ENCODE results near the gene L1CAM. TPM values are rescaled to one million over a fixed set of nuclear protein-coding genes. Genes with fewer than 3 reads are reported as not detected.

Gene L1CAM
- polyA plus RNA-seq, 1 of the 3 experiments (the other 2 are of a cell fraction) = 1.9 TPM

- TF ChIP-seq GABPA (IDR thresholded peaks at IDR 0.05; ENCODE audit: low read depth) = no peak
- TF ChIP-seq RAD21 (IDR thresholded peaks at IDR 0.05; ENCODE audit: low read length) = no peak
- no peak for TF ChIP-seq JUND (IDR thresholded peaks at IDR 0.05)
- TF ChIP-seq REST (IDR thresholded peaks at IDR 0.05; ENCODE audit: low read depth, low read length) = no peak
- TF ChIP-seq, protein P1, sequence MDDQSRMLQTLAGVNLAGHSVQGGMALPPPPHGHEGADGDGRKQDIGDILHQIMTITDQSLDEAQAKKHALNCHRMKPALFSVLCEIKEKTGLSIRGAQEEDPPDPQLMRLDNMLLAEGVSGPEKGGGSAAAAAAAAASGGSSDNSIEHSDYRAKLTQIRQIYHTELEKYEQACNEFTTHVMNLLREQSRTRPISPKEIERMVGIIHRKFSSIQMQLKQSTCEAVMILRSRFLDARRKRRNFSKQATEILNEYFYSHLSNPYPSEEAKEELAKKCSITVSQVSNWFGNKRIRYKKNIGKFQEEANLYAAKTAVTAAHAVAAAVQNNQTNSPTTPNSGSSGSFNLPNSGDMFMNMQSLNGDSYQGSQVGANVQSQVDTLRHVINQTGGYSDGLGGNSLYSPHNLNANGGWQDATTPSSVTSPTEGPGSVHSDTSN (IDR thresholded peaks at IDR 0.05) = no peak
- TF ChIP-seq POLR2AphosphoS5 (IDR thresholded peaks at IDR 0.05; ENCODE audit: low read depth, low read length) = no peak
- no peak for TF ChIP-seq SMC3 (IDR thresholded peaks at IDR 0.05; ENCODE audit: low read depth, low read length)
- TF ChIP-seq RFX5 (IDR thresholded peaks at IDR 0.05; ENCODE audit: low read length) = no peak
- TF ChIP-seq YY1 (IDR thresholded peaks at IDR 0.05; ENCODE audit: low read depth) = no peak
Measured at GRCh38 chrX:153903238-153903980, 17.4 kb upstream of the L1CAM start (continued).

- no peaks in the 10 kb centered on the region for H3K9me2 ChIP-seq
- H3K36me3 ChIP-seq (replicated peaks in 1 of 2; ENCODE audit: control insufficient read depth in 1 of 2, insufficient read depth in 2 of 2, low read length in 1 of 2) = no peaks in the 10 kb centered on the region
- no peaks in the 10 kb centered on the region for H3K9me3 ChIP-seq
- no peaks in the 10 kb centered on the region for H3F3A ChIP-seq (replicated peaks; ENCODE audit: insufficient read depth)
- peaks cover 32% of the 10 kb centered on the region for H3K27me3 ChIP-seq (ENCODE audit: insufficient read depth)
- ChIA-PET POLR2A (no interaction called here), CTCF (interaction anchor here (1.0 to 1.6 kb wide), 2 partner anchors 9 to 83 kb away, joined by 3 read pairs; no protein-coding TSS in a partner anchor)
- peak overlapping the region in 1 of 2 experiments; percentile 0; a peak in 2 of 4 replicates for H3K27ac ChIP-seq (ENCODE audit: low read depth in 2 of 2, low read length in 1 of 2)
- H3K4me3 ChIP-seq (ENCODE audit: low read depth in 2 of 2, low read length in 1 of 2) = no peak overlapping the region
- H2AFZ ChIP-seq (ENCODE audit: low read depth) = no peak overlapping the region
- peak; percentile 59 for DNase-seq
- no peak overlapping the region for H3K9ac ChIP-seq
- WGBS (ENCODE audit: low lambda C conversion rate) = 18% methylated on average over 4 of the region's 10 CpGs
- H4K20me1 ChIP-seq (ENCODE audit: insufficient read depth) = no peaks in the 10 kb centered on the region
- TF ChIP-seq YY1 (IDR thresholded peaks at IDR 0.05; ENCODE audit: low read depth) = no peak
- no peak for TF ChIP-seq JUND (IDR thresholded peaks at IDR 0.05)
- no peak for TF ChIP-seq ELF1 (IDR thresholded peaks at IDR 0.05)
- TF ChIP-seq SIN3A (IDR thresholded peaks at IDR 0.05; ENCODE audit: borderline replicate concordance, low read depth, low read length) = no peak
- no peak for TF ChIP-seq FOSL2 (IDR thresholded peaks at IDR 0.05; ENCODE audit: borderline replicate concordance, low read depth)
- no peak for TF ChIP-seq MXI1 (IDR thresholded peaks at IDR 0.05; ENCODE audit: low read depth, low read length)
- TF ChIP-seq RCOR1 (IDR thresholded peaks at IDR 0.05; ENCODE audit: low read length) = no peak
- no peak for TF ChIP-seq RXRA (IDR thresholded peaks at IDR 0.05; ENCODE audit: borderline replicate concordance, low read depth)
- TF ChIP-seq, protein P1 (IDR thresholded peaks at IDR 0.05) = no peak
- no peak for TF ChIP-seq SMC3 (IDR thresholded peaks at IDR 0.05; ENCODE audit: low read depth, low read length)
- TF ChIP-seq NFIC (IDR thresholded peaks at IDR 0.05; ENCODE audit: borderline replicate concordance) = no peak
- TF ChIP-seq, protein P2, sequence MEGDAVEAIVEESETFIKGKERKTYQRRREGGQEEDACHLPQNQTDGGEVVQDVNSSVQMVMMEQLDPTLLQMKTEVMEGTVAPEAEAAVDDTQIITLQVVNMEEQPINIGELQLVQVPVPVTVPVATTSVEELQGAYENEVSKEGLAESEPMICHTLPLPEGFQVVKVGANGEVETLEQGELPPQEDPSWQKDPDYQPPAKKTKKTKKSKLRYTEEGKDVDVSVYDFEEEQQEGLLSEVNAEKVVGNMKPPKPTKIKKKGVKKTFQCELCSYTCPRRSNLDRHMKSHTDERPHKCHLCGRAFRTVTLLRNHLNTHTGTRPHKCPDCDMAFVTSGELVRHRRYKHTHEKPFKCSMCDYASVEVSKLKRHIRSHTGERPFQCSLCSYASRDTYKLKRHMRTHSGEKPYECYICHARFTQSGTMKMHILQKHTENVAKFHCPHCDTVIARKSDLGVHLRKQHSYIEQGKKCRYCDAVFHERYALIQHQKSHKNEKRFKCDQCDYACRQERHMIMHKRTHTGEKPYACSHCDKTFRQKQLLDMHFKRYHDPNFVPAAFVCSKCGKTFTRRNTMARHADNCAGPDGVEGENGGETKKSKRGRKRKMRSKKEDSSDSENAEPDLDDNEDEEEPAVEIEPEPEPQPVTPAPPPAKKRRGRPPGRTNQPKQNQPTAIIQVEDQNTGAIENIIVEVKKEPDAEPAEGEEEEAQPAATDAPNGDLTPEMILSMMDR (IDR thresholded peaks at IDR 0.05) = no peak
- no peak for TF ChIP-seq GATA2 (CRISPR knock-in tag; IDR thresholded peaks at IDR 0.05)
- H3K79me2 ChIP-seq (ENCODE audit: insufficient read depth) = no peaks in the 10 kb centered on the region
- H3K4me1 ChIP-seq (ENCODE audit: control insufficient read depth in 1 of 2, insufficient read depth in 2 of 2, low read depth in 1 of 2, low read length in 1 of 2) = peaks cover 0 to 33% of the 10 kb centered on the region in 2 experiments; a peak in 1 of 4 replicates
- H3K4me2 ChIP-seq = no peak overlapping the region
Measured at GRCh38 chrX:153902385-153902784, 16.4 kb upstream of the L1CAM start.

Data from SK-N-SH (cell line).